KMS-11 (cell line): Measurements from ENCODE around the gene KRTAP20-3.

Experiments used
- H2AFZ ChIP-seq: fragments of 200-600 bp; sonication (generic); 2 replicates; pipeline ENCODE4 v1.6.1; 2016; ENCODE audit warnings: antibody characterized with exemption, mixed run types, low read depth
- H3K27ac ChIP-seq: fragments of 200-600 bp; sonication (generic); 2 replicates; pipeline ENCODE4 v1.6.1; 2016; ENCODE audit warnings: mild to moderate bottlenecking, mixed run types
- H3K27me3 ChIP-seq: fragments of 200-600 bp; sonication (generic); 2 replicates; pipeline ENCODE4 v1.6.1; 2017; ENCODE audit warnings: mild to moderate bottlenecking, low read depth, mixed run types, moderate library complexity; ENCODE audit not compliant: insufficient read depth
- H3K36me3 ChIP-seq: fragments of 200-600 bp; sonication (generic); 2 replicates; pipeline ENCODE4 v1.6.1; 2017; ENCODE audit warnings: mild to moderate bottlenecking, mixed run types; ENCODE audit not compliant: insufficient read depth
- H3K4me1 ChIP-seq: fragments of 200-600 bp; sonication (generic); 2 replicates; pipeline ENCODE4 v1.6.1; 2016; ENCODE audit warnings: mild to moderate bottlenecking, low read depth, mixed run types; ENCODE audit not compliant: poor library complexity, severe bottlenecking
- H3K4me2 ChIP-seq: fragments of 200-600 bp; sonication (generic); 2 replicates; pipeline ENCODE4 v1.7.0; 2016; ENCODE audit warnings: mild to moderate bottlenecking, mixed run types
- H3K4me3 ChIP-seq: fragments of 200-600 bp; sonication (generic); IDR thresholded peaks from 2 replicates; pipeline ENCODE4 v1.6.1; 2017; ENCODE audit warnings: low read depth, low read length, mixed read lengths; ENCODE audit not compliant: insufficient read depth
- H3K79me2 ChIP-seq: fragments of 200-600 bp; sonication (generic); 2 replicates; pipeline ENCODE4 v1.6.1; 2016; ENCODE audit warnings: low read depth, mixed run types; ENCODE audit not compliant: insufficient read depth
- H3K9ac ChIP-seq: fragments of 200-600 bp; sonication (generic); 2 replicates; pipeline ENCODE4 v1.6.1; 2016; ENCODE audit warnings: mild to moderate bottlenecking, mixed run types
- H4K20me1 ChIP-seq: fragments of 200-600 bp; sonication (generic); 2 replicates; pipeline ENCODE4 v1.6.1; 2016; ENCODE audit warnings: mild to moderate bottlenecking, mixed run types; ENCODE audit not compliant: insufficient read depth
- CTCF ChIP-seq: fragments of 200-600 bp; sonication (generic); conservative IDR thresholded peaks from 2 replicates; pipeline ENCODE4 v1.6.1; 2017; ENCODE audit warnings: low read depth, mild to moderate bottlenecking, antibody characterized with exemption, low read length, moderate library complexity, mixed read lengths

KRTAP20-3 gene

GRCh38 chr21:30674312-30674711 lies 31.6 kb downstream of the KRTAP20-3 start:
- H3K9ac ChIP-seq, result no peak overlapping the region
- no peak overlapping the region for H2AFZ ChIP-seq
- no peaks in the 10 kb centered on the region for H3K36me3 ChIP-seq
- no peak overlapping the region for H3K4me2 ChIP-seq
- TF ChIP-seq CTCF, result no peak
- H3K4me1 ChIP-seq, result no peaks in the 10 kb centered on the region
- H4K20me1 ChIP-seq, result no peaks in the 10 kb centered on the region
- no peaks in the 10 kb centered on the region for H3K27me3 ChIP-seq
- no peaks in the 10 kb centered on the region for H3K79me2 ChIP-seq
- H3K27ac ChIP-seq, result no peak overlapping the region
- H3K4me3 ChIP-seq, result no peak overlapping the region

GRCh38 chr21:30676737-30677136 lies 34.1 kb downstream of the KRTAP20-3 start:
- H3K9ac ChIP-seq, result no peak overlapping the region
- H3K27ac ChIP-seq, result no peak overlapping the region

GRCh38 chr21:30680586-30680985 lies 37.9 kb downstream of the KRTAP20-3 start:
- TF ChIP-seq CTCF, result no peak
- no peak overlapping the region for H3K4me3 ChIP-seq
- no peaks in the 10 kb centered on the region for H3K27me3 ChIP-seq
- no peaks in the 10 kb centered on the region for H3K36me3 ChIP-seq
- H3K9ac ChIP-seq, result no peak overlapping the region
- H3K4me1 ChIP-seq, result no peaks in the 10 kb centered on the region
- H3K4me2 ChIP-seq, result no peak overlapping the region
- no peaks in the 10 kb centered on the region for H3K79me2 ChIP-seq
- H3K27ac ChIP-seq, result no peak overlapping the region
- no peak overlapping the region for H2AFZ ChIP-seq
- no peaks in the 10 kb centered on the region for H4K20me1 ChIP-seq

More at GRCh38 chr21:30676737-30677136, 34.1 kb downstream of the KRTAP20-3 start:
- no peaks in the 10 kb centered on the region for H3K36me3 ChIP-seq
- no peaks in the 10 kb centered on the region for H3K4me1 ChIP-seq
- H3K79me2 ChIP-seq, result no peaks in the 10 kb centered on the region
- TF ChIP-seq CTCF, result no peak
- H3K4me3 ChIP-seq, result no peak overlapping the region
- no peaks in the 10 kb centered on the region for H3K27me3 ChIP-seq
- no peak overlapping the region for H3K4me2 ChIP-seq
- H2AFZ ChIP-seq, result no peak overlapping the region
- no peaks in the 10 kb centered on the region for H4K20me1 ChIP-seq

GRCh38 chr21:30684506-30684905 lies 41.8 kb downstream of the KRTAP20-3 start:
- Histone ChIP-seq H3K9ac (no peak overlapping the region), H3K4me1 (no peaks in the 10 kb centered on the region), H2AFZ (no peak overlapping the region), H3K27ac (no peak overlapping the region), H3K79me2 (no peaks in the 10 kb centered on the region), H3K36me3 (no peaks in the 10 kb centered on the region), H4K20me1 (no peaks in the 10 kb centered on the region), H3K4me2 (no peak overlapping the region), H3K27me3 (no peaks in the 10 kb centered on the region), H3K4me3 (no peak overlapping the region)
- no peak for TF ChIP-seq CTCF

- no peak overlapping the region for H3K4me3 ChIP-seq
- H4K20me1 ChIP-seq, result no peaks in the 10 kb centered on the region
- H2AFZ ChIP-seq, result no peak overlapping the region
- no peaks in the 10 kb centered on the region for H3K27me3 ChIP-seq
- no peak overlapping the region for H3K27ac ChIP-seq
- no peaks in the 10 kb centered on the region for H3K36me3 ChIP-seq
- no peaks in the 10 kb centered on the region for H3K4me1 ChIP-seq
- H3K9ac ChIP-seq, result no peak overlapping the region
- no peak overlapping the region for H3K4me2 ChIP-seq
- no peak for TF ChIP-seq CTCF
- no peaks in the 10 kb centered on the region for H3K79me2 ChIP-seq
Observed at GRCh38 chr21:30689822-30690221, 47.2 kb downstream of the KRTAP20-3 start.
